NCI-H1417 treated with DMSO at 0.1 percent for 48 hours (cell line): ENCODE results near the gene ZSCAN31.

ENCODE experiments used
- DNase-seq: peaks from one replicate; lab custom pipeline; 2025; lab: John Stamatoyannopoulos, UW

Gene ZSCAN31

GRCh38 chr6:28353356-28353755, 17.4 kb upstream of the ZSCAN31 start:
- DNase-seq, result no peak

GRCh38 chr6:28351493-28351925, 15.6 kb upstream of the ZSCAN31 start:
- no peak for DNase-seq

GRCh38 chr6:28351087-28351486, 15.1 kb upstream of the ZSCAN31 start:
- no peak for DNase-seq

- DNase-seq, result no peak
These were observed 14.2 kb upstream of the ZSCAN31 start, which contains the start of gene ZKSCAN3 for GRCh38 chr6:28349892-28350737. ZKSCAN3 (plus strand) TSS chr6:28349947; CDS start chr6:28359587, 9,640 bp downstream.

GRCh38 chr6:28349344-28349891, 13.5 kb upstream of the ZSCAN31 start:
- DNase-seq, result no peak

GRCh38 chr6:28347119-28347518, 11.2 kb upstream of the ZSCAN31 start:
- DNase-seq, result no peak

GRCh38 chr6:28345201-28345600, 9.3 kb upstream of the ZSCAN31 start:
- no peak for DNase-seq

- DNase-seq, result no peak
These were observed 8.1 kb upstream of the ZSCAN31 start for GRCh38 chr6:28343898-28344677.

GRCh38 chr6:28340310-28341095, 4.6 kb upstream of the ZSCAN31 start:
- no peak for DNase-seq

- DNase-seq, result no peak
These were observed 1.2 kb upstream of the ZSCAN31 start for GRCh38 chr6:28337121-28337520.

GRCh38 chr6:28336284-28337120, 554 bp upstream of the ZSCAN31 start:
- no peak for DNase-seq

GRCh38 chr6:28335040-28335563, 846 bp downstream of the ZSCAN31 start:
- DNase-seq, result no peak

GRCh38 chr6:28334286-28335039, 1.5 kb downstream of the ZSCAN31 start:
- no peak for DNase-seq

- DNase-seq, result no peak
These were observed 2.3 kb downstream of the ZSCAN31 start for GRCh38 chr6:28333599-28334018.

- no peak for DNase-seq
These were observed 2.9 kb downstream of the ZSCAN31 start for GRCh38 chr6:28333047-28333446.

- DNase-seq, result no peak
These were observed 5.9 kb downstream of the ZSCAN31 start for GRCh38 chr6:28330041-28330440.

GRCh38 chr6:28326371-28326948, 9.5 kb downstream of the ZSCAN31 start:
- no peak for DNase-seq

- DNase-seq, result no peak
These were observed 12.0 kb downstream of the ZSCAN31 start for GRCh38 chr6:28323813-28324424.

GRCh38 chr6:28322661-28323060, 13.3 kb downstream of the ZSCAN31 start:
- DNase-seq, result no peak
